Measurements from ENCODE around the gene LAD1. TPM values are rescaled to one million over a fixed set of nuclear protein-coding genes. Genes with fewer than 3 reads are reported as not detected.

LAD1 gene
- total and polyA plus RNA-seq, 2 of the 13 experiments (the other 11 are each of a cell fraction or from before 2014, with no cell fraction given) = 10.8 to 65.6 TPM

- TF ChIP-seq XRCC5 (optimal IDR thresholded peaks at IDR 0.05; ENCODE audit: low read length) (peak; percentile 58), ZNF136 (CRISPR knock-in tag; IDR thresholded peaks at IDR 0.05; ENCODE audit: low read depth) (no peak), ZNF800 (CRISPR knock-in tag; IDR thresholded peaks at IDR 0.05) (0 out of 2 replicates have a peak, but pooled peaks have one; percentile 27), SUZ12 (IDR thresholded peaks at IDR 0.05; ENCODE audit: low read depth, low read length) (no peak), THAP9 (CRISPR knock-in tag; IDR thresholded peaks at IDR 0.05; ENCODE audit: borderline replicate concordance) (no peak), GMEB1 (CRISPR knock-in tag; IDR thresholded peaks at IDR 0.05; ENCODE audit: borderline replicate concordance) (peak; percentile 18; the same call in 1 of the 2 replicates), SSRP1 (CRISPR knock-in tag; IDR thresholded peaks at IDR 0.05) (no peak), SOX5 (CRISPR knock-in tag; IDR thresholded peaks at IDR 0.05; ENCODE audit: borderline replicate concordance) (no peak), ZNF720 (CRISPR knock-in tag; IDR thresholded peaks at IDR 0.05) (no peak), ZNF296 (CRISPR knock-in tag; conservative IDR thresholded peaks at IDR 0.05) (no peak), FOXK1 (CRISPR knock-in tag; IDR thresholded peaks at IDR 0.05; ENCODE audit: borderline replicate concordance, low read depth) (no peak), E2F5 (CRISPR knock-in tag; conservative IDR thresholded peaks at IDR 0.05) (no peak), REPIN1 (CRISPR knock-in tag; IDR thresholded peaks at IDR 0.05; ENCODE audit: borderline replicate concordance, low read depth) (no peak), TERF1 (CRISPR knock-in tag; IDR thresholded peaks at IDR 0.05) (no peak), ZNF264 (CRISPR knock-in tag; IDR thresholded peaks at IDR 0.05) (0 out of 2 replicates have a peak, but pooled peaks have one; percentile 43), MYC (CRISPR knock-in tag; IDR thresholded peaks at IDR 0.05; ENCODE audit: borderline replicate concordance) (peak; percentile 31; the same call in 1 of the 2 replicates), E2F2 (CRISPR knock-in tag; IDR thresholded peaks at IDR 0.05; ENCODE audit: borderline replicate concordance) (no peak), JUNB (CRISPR knock-in tag; IDR thresholded peaks at IDR 0.05; ENCODE audit: borderline replicate concordance) (peak; percentile 93), ATAD3A (CRISPR knock-in tag; IDR thresholded peaks at IDR 0.05) (no peak)
- TF ChIP-seq, protein P1, sequence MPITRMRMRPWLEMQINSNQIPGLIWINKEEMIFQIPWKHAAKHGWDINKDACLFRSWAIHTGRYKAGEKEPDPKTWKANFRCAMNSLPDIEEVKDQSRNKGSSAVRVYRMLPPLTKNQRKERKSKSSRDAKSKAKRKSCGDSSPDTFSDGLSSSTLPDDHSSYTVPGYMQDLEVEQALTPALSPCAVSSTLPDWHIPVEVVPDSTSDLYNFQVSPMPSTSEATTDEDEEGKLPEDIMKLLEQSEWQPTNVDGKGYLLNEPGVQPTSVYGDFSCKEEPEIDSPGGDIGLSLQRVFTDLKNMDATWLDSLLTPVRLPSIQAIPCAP (CRISPR knock-in tag; IDR thresholded peaks at IDR 0.05; ENCODE audit: low read depth) = no peak
Measured at GRCh38 chr1:201405484-201405831, 6.3 kb upstream of the LAD1 start (continued).

All from HepG2 (cell line).